ENCODE results near the gene DDB1. TPM values are rescaled to one million over a fixed set of nuclear protein-coding genes. Genes with fewer than 3 reads are reported as not detected.
A peak's percentile ranks its signal among the peaks of the same experiment; 100 is the strongest.

The DDB1 gene
- total and polyA plus RNA-seq, 2 experiments from 2014 or later = 177 to 215 TPM

DNA sequence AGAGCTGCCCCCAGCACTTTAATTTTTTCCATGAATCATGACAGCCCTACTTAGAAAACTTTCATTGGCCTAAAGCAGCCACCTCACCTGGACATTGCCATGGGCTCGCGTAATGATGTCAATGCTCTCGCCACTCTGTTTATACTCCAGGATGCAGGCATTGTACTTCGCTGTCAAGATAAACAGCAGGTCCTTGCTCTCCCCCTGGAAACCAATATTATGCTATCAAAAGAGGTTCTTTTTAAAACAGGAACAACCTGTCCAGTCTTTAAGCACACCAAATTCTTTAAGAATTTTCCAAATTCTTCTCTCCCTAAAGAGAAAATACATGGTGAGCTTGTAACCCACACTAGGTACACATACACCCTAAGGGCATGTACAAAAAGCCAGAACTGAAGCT lies 3.0 kb downstream of the DDB1 start:
- H3K36me3 ChIP-seq (replicated peaks; ENCODE audit: insufficient read depth, low read depth) = no peaks in the 10 kb centered on the region
- H4K20me1 ChIP-seq (ENCODE audit: insufficient read depth, poor library complexity, severe bottlenecking) = peaks cover 58% of the 10 kb centered on the region
- H3K27me3 ChIP-seq = no peaks in the 10 kb centered on the region
- peaks cover 83% of the 10 kb centered on the region for H3K79me2 ChIP-seq
- no peak for DNase-seq (ENCODE audit: low spot score)
- H3K4me3 ChIP-seq = no peak overlapping the region
- no peaks in the 10 kb centered on the region for H3K9me3 ChIP-seq (ENCODE audit: low read depth)
- H3K27ac ChIP-seq = peak overlapping the region; percentile 17
- TF ChIP-seq, protein P1, sequence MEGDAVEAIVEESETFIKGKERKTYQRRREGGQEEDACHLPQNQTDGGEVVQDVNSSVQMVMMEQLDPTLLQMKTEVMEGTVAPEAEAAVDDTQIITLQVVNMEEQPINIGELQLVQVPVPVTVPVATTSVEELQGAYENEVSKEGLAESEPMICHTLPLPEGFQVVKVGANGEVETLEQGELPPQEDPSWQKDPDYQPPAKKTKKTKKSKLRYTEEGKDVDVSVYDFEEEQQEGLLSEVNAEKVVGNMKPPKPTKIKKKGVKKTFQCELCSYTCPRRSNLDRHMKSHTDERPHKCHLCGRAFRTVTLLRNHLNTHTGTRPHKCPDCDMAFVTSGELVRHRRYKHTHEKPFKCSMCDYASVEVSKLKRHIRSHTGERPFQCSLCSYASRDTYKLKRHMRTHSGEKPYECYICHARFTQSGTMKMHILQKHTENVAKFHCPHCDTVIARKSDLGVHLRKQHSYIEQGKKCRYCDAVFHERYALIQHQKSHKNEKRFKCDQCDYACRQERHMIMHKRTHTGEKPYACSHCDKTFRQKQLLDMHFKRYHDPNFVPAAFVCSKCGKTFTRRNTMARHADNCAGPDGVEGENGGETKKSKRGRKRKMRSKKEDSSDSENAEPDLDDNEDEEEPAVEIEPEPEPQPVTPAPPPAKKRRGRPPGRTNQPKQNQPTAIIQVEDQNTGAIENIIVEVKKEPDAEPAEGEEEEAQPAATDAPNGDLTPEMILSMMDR (IDR thresholded peaks at IDR 0.05; ENCODE audit: poor library complexity) = no peak
- TF ChIP-seq EZH2 (IDR thresholded peaks at IDR 0.05; ENCODE audit: borderline replicate concordance) (no peak), EZH2phosphoT487 (IDR thresholded peaks at IDR 0.05; ENCODE audit: low read depth, severe bottlenecking, unreplicated experiment) (no peak)
- peak overlapping the region; percentile 86 for H3K4me2 ChIP-seq
- no peak overlapping the region for H2AFZ ChIP-seq
- 85% methylated on average over 4 of the region's 4 CpGs for WGBS (ENCODE audit: low lambda C conversion rate, missing lambda C conversion rate)
- H3K9me2 ChIP-seq (replicated peaks; ENCODE audit: insufficient read depth) = no peaks in the 10 kb centered on the region
- H3K4me1 ChIP-seq (ENCODE audit: insufficient read depth) = peaks cover 25% of the 10 kb centered on the region

DNA sequence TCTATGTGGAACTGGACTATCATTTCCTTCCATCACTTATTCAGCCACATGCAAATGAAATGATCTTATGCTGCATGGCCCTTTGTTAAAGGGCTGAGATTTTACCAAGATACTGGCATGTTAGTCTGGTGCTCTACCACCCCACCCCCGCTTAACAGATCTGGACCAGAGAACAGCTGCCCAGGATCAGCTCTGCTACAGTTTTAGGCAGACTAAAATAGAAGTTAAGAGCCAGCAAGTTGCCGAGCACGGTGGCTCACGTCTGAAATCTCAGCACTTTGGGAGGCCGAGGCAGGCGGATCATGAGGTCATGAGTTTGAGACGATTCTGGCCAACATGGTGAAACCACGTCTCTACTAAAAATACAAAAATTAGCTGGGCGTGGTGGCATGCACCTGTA lies 4.6 kb downstream of the DDB1 start:
- Histone ChIP-seq H3K27me3 (no peaks in the 10 kb centered on the region), H3K4me1 (ENCODE audit: insufficient read depth) (peaks cover 10% of the 10 kb centered on the region), H3K9me2 (replicated peaks; ENCODE audit: insufficient read depth) (no peaks in the 10 kb centered on the region), H3K4me2 (no peak overlapping the region), H3K9me3 (ENCODE audit: low read depth) (no peaks in the 10 kb centered on the region), H2AFZ (no peak overlapping the region), H3K36me3 (replicated peaks; ENCODE audit: insufficient read depth, low read depth) (peaks cover 4% of the 10 kb centered on the region), H3K79me2 (peaks cover 87% of the 10 kb centered on the region), H3K27ac (no peak overlapping the region), H3K4me3 (no peak overlapping the region), H4K20me1 (ENCODE audit: insufficient read depth, poor library complexity, severe bottlenecking) (peaks cover 67% of the 10 kb centered on the region)
- 89% methylated on average over 9 of the region's 9 CpGs for WGBS (ENCODE audit: low lambda C conversion rate, missing lambda C conversion rate)
- no peak for DNase-seq (ENCODE audit: low spot score)
- no peak for TF ChIP-seq EZH2phosphoT487 (IDR thresholded peaks at IDR 0.05; ENCODE audit: low read depth, severe bottlenecking, unreplicated experiment)
- TF ChIP-seq, protein P1 (IDR thresholded peaks at IDR 0.05; ENCODE audit: poor library complexity) = no peak
- no peak for TF ChIP-seq EZH2 (IDR thresholded peaks at IDR 0.05; ENCODE audit: borderline replicate concordance)

DNA sequence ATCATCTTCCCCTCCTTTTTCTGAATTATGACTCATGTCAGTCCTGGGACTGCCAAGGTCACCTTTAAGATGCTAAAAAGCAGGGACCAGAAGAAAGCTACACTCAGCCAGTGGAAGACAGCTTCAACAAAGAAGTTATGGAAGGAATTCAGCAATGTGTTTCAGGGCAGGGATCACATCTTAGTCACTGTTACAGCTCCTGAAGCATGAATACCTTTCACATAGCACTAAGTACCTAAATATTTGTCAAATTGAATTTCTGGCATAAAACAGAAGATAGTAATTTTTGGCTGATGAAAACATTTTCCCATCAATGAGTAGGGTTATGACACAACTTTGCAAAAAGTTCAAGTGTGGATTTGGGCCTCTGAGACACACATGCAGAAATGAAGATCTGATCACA lies 5.2 kb downstream of the DDB1 start:
- no peak overlapping the region for H2AFZ ChIP-seq
- peaks cover 70% of the 10 kb centered on the region for H4K20me1 ChIP-seq (ENCODE audit: insufficient read depth, poor library complexity, severe bottlenecking)
- peaks cover 10% of the 10 kb centered on the region for H3K36me3 ChIP-seq (replicated peaks; ENCODE audit: insufficient read depth, low read depth)
- no peak overlapping the region for H3K27ac ChIP-seq
- TF ChIP-seq EZH2phosphoT487 (IDR thresholded peaks at IDR 0.05; ENCODE audit: low read depth, severe bottlenecking, unreplicated experiment) (no peak), EZH2 (IDR thresholded peaks at IDR 0.05; ENCODE audit: borderline replicate concordance) (no peak)
- no peaks in the 10 kb centered on the region for H3K27me3 ChIP-seq
- H3K4me3 ChIP-seq = no peak overlapping the region
- H3K9me2 ChIP-seq (replicated peaks; ENCODE audit: insufficient read depth) = no peaks in the 10 kb centered on the region
- H3K4me1 ChIP-seq (ENCODE audit: insufficient read depth) = peaks cover 10% of the 10 kb centered on the region
- H3K4me2 ChIP-seq = no peak overlapping the region
- no peak for DNase-seq (ENCODE audit: low spot score)
- peaks cover 93% of the 10 kb centered on the region for H3K79me2 ChIP-seq
- H3K9me3 ChIP-seq (ENCODE audit: low read depth) = no peaks in the 10 kb centered on the region

DNA sequence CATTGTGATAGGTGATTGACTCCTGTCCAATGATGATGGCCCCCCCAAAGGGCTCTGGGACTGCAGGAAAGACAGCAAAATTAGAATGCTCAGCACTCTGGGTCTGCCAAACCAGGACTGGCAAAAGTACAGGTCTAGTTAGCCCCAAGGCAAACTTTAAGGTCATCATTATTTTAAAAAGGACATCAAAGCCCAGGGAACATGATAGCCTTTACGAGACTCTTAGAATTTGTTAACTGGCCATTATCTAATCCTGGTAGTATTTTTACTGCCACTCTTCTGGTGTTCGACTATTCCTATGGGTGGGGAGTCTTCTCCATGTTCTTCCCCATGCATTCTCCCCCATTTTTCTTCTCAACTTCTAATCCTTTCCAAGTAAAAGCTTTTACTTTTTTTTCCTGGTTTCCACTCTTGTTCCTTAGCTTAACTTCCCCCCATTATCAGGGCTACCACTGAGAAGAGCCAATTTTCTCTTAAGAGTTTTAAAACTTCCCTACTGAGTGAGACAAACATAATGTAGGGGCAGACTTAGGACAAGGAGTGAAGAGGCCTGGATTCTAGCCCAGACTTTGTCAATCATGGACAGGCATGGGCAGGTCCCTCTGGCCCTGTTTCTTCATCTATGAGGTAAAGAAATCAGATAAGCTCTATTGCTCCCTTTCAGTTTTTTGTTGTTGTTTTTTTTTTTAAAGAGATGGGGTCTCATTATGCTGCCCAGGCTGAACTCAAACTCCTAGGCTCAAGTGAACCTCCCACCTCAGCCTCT lies 7.1 kb downstream of the DDB1 start:
- DNase-seq (ENCODE audit: low spot score) = no peak
- no peaks in the 10 kb centered on the region for H3K9me2 ChIP-seq (replicated peaks; ENCODE audit: insufficient read depth)
- WGBS (ENCODE audit: low lambda C conversion rate, missing lambda C conversion rate) = 49% methylated on average over 2 of the region's 2 CpGs
- no peaks in the 10 kb centered on the region for H3K9me3 ChIP-seq (ENCODE audit: low read depth)
- H3K4me3 ChIP-seq = no peak overlapping the region
- TF ChIP-seq, protein P1 (IDR thresholded peaks at IDR 0.05; ENCODE audit: poor library complexity) = no peak
- TF ChIP-seq EZH2 (IDR thresholded peaks at IDR 0.05; ENCODE audit: borderline replicate concordance) = no peak
- TF ChIP-seq EZH2phosphoT487 (IDR thresholded peaks at IDR 0.05; ENCODE audit: low read depth, severe bottlenecking, unreplicated experiment) = no peak
- peaks cover 1% of the 10 kb centered on the region for H3K4me1 ChIP-seq (ENCODE audit: insufficient read depth)
- no peak overlapping the region for H2AFZ ChIP-seq
- no peaks in the 10 kb centered on the region for H3K27me3 ChIP-seq
- H4K20me1 ChIP-seq (ENCODE audit: insufficient read depth, poor library complexity, severe bottlenecking) = peaks cover 58% of the 10 kb centered on the region
- peaks cover 78% of the 10 kb centered on the region for H3K79me2 ChIP-seq
- H3K36me3 ChIP-seq (replicated peaks; ENCODE audit: insufficient read depth, low read depth) = peaks cover 15% of the 10 kb centered on the region
- H3K27ac ChIP-seq = no peak overlapping the region
- H3K4me2 ChIP-seq = no peak overlapping the region

Measured in hepatocyte (in vitro differentiated cells).